Umbilical cord (tissue), 2 donors: ENCODE data around the gene CYP26B1. TPM values are rescaled to one million over a fixed set of nuclear protein-coding genes. Genes with fewer than 3 reads are reported as not detected.
"Not testable (repeated sequence)": the region's sequence is repeated elsewhere in the genome, so short reads cannot be mapped to it uniquely, and the experiment has no call there.

ENCODE experiments used
- DNase-seq: peaks from one replicate; pipeline ENCODE4 v3.0.0-alpha.2; 2015; ENCODE audit warnings: low spot score
- total RNA-seq: library from RNA; depleted of rRNA; stranded (reverse); fragments of >200 nt; gene quantifications from one replicate; pipeline ENCODE4 v1.2.3, GENCODE V29; 2014; ENCODE audit warnings: low replicate concordance; ENCODE audit not compliant: insufficient read depth

CYP26B1 gene
- total RNA-seq, 1 donor from 2014 or later, result 0.48 TPM

DNA sequence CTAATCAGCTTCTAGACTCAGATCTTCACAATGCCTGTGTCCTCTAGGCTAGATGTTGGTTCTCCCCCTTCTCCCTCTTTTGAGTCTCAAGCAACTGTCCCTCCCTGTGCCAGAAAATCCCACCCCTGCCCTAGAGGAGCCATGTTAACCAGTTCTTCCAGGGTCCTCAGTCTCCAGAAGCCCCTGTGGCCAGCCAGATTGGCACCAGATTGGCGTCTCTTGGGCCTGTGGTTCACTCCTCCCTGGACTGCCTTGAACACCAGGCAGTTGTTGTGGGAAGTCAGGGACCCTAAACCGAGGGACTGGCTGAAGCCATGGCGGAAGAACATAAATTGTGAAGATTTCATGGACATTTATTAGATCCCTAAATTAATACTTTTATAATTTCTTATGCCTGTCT is 36.6 kb downstream of the CYP26B1 start:
- no peak for DNase-seq

GRCh38 chr2:72109904-72110303 is 37.8 kb downstream of the CYP26B1 start:
- DNase-seq, result no peak

GRCh38 chr2:72109291-72109690 is 38.4 kb downstream of the CYP26B1 start:
- DNase-seq, result no peak

GRCh38 chr2:72108121-72108520 is 39.5 kb downstream of the CYP26B1 start:
- no peak for DNase-seq

DNA sequence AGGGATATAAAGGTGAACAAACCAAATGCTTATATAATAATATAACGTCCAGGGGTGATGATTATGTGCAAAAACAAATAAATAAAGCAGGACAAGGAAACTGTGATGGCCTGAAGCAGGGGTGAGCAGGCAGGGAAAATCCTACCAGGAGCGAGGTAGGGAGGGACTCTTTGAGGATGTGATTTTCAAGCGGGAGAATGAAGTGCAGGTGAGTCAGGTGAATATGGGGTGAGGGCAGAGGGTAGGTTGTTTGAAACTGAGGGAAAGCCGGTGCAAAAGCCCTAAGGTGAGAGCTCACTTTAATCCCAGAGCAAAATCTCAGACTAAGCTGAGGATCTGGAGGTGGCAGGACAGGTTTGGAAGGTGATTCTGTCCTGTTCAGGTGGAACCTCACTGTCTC is 40.7 kb downstream of the CYP26B1 start:
- no peak for DNase-seq

DNA sequence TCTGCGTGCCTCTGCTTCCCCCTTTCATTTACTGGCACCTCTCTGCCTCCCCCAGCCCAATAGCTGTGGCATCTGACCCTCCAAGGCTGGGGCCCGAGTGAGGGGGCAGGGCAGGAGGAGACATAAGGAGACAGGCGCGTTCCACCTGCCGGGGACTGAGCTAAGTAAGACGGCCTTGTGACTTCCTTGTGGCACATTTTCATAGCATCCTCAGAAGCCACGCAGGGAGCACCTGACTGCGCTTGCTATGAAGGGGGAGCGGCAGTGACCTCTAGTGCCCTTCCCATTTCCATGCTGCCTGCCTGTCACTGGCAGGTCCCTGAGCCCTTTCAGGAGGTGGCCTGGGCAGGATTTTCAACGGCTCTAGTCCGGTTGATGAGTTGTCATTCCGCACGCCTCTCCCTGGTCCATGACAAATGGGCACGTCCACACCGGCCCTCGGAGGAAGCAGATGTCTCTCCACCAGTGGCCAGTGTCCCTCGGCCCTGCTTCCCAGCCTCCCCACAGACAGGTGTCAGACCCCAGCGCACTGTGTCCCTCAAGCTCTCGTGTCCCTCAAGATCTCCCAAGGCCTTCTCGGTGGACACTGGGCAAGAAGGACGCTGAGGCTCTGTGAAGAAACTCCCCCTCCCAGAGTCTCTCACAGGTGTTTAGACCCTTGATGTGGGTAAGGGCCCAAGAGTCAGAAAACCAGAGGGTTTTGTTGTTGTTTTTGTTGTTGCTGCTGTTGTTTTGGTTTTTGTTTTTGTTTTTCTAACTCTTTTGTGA is 42.7 kb downstream of the CYP26B1 start:
- no peak for DNase-seq

- no peak for DNase-seq
These were observed 44.0 kb downstream of the CYP26B1 start for GRCh38 chr2:72103690-72104089.

DNA sequence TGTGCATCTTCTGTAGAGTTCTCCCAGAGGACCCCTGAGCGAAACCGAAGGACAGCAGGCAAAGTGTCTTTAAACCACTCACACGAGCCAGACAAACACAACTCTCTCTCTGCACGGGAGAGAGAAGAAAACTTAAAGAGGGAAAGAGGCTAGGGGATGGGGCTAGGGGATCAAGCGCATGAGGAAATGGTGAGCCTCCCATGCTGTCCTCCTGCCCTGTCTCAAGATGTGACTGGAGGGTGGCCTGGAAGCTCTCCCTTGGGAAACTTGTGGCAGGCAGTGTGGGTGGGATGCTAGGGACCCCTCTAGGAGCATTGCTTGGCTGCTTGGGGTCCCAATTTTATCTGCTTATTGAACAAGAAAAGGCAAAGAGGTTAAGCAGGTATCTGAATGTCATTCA is 44.5 kb downstream of the CYP26B1 start:
- DNase-seq, result no peak

DNA sequence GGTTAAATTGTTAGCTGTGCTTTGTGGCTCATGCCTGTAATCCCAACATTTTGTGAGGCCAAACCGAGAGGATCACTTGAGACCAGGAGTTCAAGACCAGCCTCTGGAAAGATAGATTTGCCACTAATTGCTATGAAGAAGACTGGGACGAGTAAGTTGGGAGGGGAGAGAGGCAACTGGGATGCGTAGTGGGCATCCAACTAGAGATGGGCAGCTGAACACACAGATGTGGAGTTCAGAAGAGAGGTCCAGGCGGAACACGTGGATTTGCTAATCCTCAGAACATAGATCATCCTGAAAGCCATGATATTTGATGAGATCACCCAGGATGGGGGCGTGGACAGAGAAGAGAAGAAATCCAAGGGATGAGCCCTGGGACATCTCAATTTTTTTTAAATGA is 48.7 kb downstream of the CYP26B1 start:
- no peak for DNase-seq

- DNase-seq, result no peak
These were observed 50.4 kb downstream of the CYP26B1 start for GRCh38 chr2:72097276-72097675.

DNA sequence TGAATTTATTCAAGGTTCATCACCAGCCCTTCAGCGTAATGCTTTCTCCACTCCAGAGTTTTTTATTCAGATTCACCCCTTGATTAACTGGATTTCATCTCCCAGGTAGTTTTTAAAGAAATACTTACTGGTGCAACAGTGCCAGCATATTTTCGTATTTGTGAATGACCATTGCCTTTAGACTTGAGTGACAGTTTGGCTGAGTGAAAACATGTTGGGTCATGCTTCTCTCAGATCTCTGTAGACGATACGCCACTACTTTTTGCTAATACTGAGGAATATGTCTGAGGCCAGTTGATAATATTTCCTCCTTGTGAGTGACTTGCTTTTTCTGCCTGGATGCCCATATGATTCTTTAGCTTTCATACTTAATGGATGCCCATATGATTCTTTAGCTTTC is 51.5 kb downstream of the CYP26B1 start:
- DNase-seq, result no peak

- no peak for DNase-seq
These were observed 52.3 kb downstream of the CYP26B1 start for GRCh38 chr2:72095364-72095763.

- no peak for DNase-seq
These were observed 53.0 kb downstream of the CYP26B1 start for GRCh38 chr2:72094701-72095100.

- DNase-seq, result no peak
These were observed 55.6 kb downstream of the CYP26B1 start for GRCh38 chr2:72092111-72092510.

- no peak for DNase-seq
These were observed 56.7 kb downstream of the CYP26B1 start for GRCh38 chr2:72090781-72091482.

GRCh38 chr2:72090271-72090720 is 57.4 kb downstream of the CYP26B1 start:
- DNase-seq, result no peak

GRCh38 chr2:72089537-72089936 is 58.1 kb downstream of the CYP26B1 start:
- DNase-seq, result no peak

DNA sequence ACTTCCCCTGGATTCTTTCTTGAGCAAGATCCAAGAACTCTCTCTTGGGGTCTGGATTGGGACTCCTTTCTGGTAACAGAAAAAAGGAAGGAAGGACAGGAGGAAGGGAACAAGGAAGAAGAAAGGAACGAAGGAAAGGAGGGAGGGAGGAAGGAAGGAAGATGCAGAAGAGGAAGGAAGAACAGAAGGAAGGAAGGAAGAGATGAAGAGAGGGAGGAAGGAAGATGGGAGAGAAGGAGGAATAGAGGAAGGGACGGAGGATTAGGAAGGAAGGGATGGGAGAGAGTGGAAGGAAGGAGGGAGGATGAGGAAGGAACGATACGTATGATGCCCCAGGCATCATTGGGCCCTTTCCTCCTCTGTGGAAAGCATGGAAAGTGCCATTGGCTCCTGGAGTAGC is 58.6 kb downstream of the CYP26B1 start:
- DNase-seq, result no peak

DNA sequence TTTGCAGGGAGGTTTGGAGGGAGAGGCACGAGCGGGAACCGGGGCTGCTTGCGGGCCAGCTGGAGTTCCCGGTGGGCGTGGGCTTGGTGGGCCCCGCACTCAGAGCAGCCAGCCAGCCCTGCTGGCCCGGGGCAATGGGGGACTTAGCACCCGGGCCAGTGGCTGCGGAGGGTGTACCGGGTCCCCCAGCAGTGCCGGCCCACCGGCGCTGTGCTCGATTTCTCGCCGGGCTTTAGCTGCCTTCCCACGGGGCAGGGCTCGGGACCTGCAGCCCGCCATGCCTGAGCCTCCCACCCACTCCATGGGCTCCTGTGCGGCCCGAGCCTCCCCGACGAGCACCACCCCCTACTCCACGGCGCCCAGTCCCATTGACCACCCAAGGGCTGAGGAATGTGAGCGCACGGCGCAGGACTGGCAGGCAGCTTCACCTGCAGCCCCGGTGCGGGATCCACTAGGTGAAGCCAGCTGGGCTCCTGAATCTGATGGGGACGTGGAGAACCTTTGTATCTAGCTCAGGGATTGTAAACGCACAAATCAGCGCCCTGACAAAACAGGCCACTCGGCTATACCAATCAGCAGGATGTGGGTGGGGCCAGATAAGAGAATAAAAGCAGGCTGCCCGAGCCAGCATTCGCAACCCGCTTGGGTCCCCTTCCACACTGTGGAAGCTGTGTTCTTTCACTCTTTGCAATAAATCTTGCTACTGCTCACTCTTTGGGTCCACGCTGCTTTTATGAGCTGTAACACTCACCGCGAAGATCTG is 60.6 kb downstream of the CYP26B1 start:
- DNase-seq, result not testable (repeated sequence)

GRCh38 chr2:72085513-72085912 is 62.1 kb downstream of the CYP26B1 start:
- DNase-seq, result no peak

DNA sequence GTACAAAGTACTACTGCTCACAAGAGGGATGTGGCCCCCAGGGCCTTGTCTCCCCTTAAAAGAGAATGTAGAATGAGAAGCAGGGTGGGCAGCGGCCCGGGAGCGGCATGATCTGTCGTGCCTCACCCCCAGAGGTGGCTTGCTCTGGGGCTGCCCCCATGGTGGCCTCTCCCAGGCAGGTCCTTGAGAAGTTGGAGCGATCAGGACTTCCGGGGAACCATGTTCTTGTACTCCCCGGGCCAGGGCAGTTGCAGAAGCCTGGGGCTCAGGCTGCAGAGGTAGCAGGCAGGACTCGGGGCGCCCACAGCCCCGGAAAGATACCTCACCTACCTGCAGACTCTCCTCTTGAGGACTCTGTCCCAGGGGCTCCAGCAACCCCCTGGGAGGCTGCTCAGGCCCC is 62.6 kb downstream of the CYP26B1 start:
- no peak for DNase-seq

- DNase-seq, result no peak
These were observed 63.1 kb downstream of the CYP26B1 start for GRCh38 chr2:72084584-72084976.
